SJSA1 (cell line): ENCODE measurements around the gene COPS9. TPM values are rescaled to one million over a fixed set of nuclear protein-coding genes. Genes with fewer than 3 reads are reported as not detected.
A peak's percentile ranks its signal among the peaks of the same experiment; 100 is the strongest.

Experiments used
- DNase-seq, 2 experiments: peaks; one replicate each; pipeline ENCODE4 v3.0.0-alpha.2; 2015 to 2020; ENCODE audit warnings: low spot score in 2 of 2, low read depth in 1 of 2
- H3K27ac ChIP-seq: fragments of 250-450 bp; sonication (Bioruptor Pico); 2 replicates; pipeline ENCODE4 v1.5.1; 2020; ENCODE audit warnings: mild to moderate bottlenecking, moderate library complexity
- H3K27me3 ChIP-seq: fragments of 250-450 bp; sonication (Bioruptor Pico); replicated peaks from 2 replicates; pipeline ENCODE4 v1.5.1; 2020; ENCODE audit warnings: mild to moderate bottlenecking, moderate library complexity
- H3K36me3 ChIP-seq: fragments of 250-450 bp; sonication (Bioruptor Pico); 2 replicates; pipeline ENCODE4 v1.5.1; 2020; ENCODE audit warnings: mild to moderate bottlenecking
- H3K4me1 ChIP-seq: fragments of 250-450 bp; sonication (Bioruptor Pico); replicated peaks from 2 replicates; pipeline ENCODE4 v1.6.1; 2021; ENCODE audit warnings: mild to moderate bottlenecking
- H3K4me3 ChIP-seq: fragments of 250-450 bp; sonication (Bioruptor Pico); 2 replicates; pipeline ENCODE4 v1.5.1; 2020; ENCODE audit warnings: mild to moderate bottlenecking
- H3K9me3 ChIP-seq: fragments of 250-450 bp; sonication (Bioruptor Pico); replicated peaks from 2 replicates; pipeline ENCODE4 v1.5.1; 2020; ENCODE audit warnings: mild to moderate bottlenecking
- total RNA-seq: library from RNA; depleted of rRNA; stranded (reverse); fragments of >200 nt; shearing (Covaris generic); gene quantifications from 2 replicates; pipeline ENCODE4 v1.2.3, GENCODE V29; 2014

COPS9 gene
- total RNA-seq, 1 experiment from 2014 or later: 176 TPM

DNA sequence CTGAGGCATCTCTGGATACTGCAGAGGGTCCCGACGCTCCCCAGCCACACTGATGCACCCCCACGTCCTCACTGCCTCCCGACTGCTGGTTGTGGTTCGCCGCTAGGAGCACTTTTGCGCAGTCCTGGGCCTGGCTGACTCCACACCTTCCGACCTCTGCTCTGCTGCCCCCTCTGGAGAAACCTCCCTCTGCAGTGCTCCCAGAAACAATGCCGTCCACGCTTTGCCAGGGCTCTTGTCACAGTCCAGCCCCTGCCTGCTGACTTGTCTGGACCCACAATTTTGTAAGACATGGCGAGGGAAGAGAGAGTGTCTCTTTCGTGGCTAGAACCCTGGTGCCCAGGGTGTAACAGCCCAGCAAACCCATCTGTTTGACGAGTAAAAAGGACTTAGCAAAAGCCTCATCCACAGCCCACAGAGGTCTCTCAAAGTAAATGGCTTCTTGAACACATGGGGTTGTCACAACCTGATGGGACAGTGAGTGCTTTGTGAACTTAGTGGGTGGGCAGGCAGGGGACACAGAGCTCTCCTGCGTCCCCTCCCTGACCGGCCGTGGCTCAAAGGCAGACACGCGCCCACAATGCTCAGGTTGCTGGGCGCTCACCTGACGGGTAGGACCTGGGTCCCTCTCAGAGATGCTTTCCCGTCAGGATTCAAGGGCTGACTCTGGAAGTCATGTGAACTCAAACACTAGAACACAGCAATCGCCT is 4.0 kb downstream of the COPS9 start:
- H3K27me3 ChIP-seq: no peaks in the 10 kb centered on the region
- DNase-seq: no peak
- H3K36me3 ChIP-seq: peaks cover 69% of the 10 kb centered on the region
- no peaks in the 10 kb centered on the region for H3K9me3 ChIP-seq
- H3K4me3 ChIP-seq: no peak overlapping the region
- no peak overlapping the region for H3K27ac ChIP-seq
- H3K4me1 ChIP-seq: peaks cover 13% of the 10 kb centered on the region

DNA sequence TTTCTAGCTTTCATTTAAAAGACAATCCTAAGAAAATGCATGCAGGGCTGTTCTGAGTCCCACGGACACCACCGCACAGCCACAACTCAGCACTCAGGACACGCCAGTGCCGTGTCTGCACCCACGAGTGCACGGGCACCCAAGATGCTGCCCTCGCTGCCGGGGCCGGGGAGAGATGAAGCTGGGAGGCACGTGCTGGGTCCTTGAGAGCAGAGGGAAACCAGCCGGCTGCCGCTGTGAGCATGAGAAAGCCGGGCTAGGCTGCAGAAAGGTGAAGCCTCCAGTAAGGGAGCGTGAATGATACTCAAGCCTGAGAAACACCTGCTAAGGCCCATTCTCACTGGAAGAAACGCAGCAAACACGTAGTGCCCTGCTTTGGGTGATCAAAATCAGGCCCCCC is 4.8 kb downstream of the COPS9 start:
- no peak overlapping the region for H3K4me3 ChIP-seq
- H3K36me3 ChIP-seq: peaks cover 69% of the 10 kb centered on the region
- no peak overlapping the region for H3K27ac ChIP-seq
- H3K4me1 ChIP-seq: peaks cover 8% of the 10 kb centered on the region
- no peak for DNase-seq
- no peaks in the 10 kb centered on the region for H3K9me3 ChIP-seq
- H3K27me3 ChIP-seq: no peaks in the 10 kb centered on the region

DNA sequence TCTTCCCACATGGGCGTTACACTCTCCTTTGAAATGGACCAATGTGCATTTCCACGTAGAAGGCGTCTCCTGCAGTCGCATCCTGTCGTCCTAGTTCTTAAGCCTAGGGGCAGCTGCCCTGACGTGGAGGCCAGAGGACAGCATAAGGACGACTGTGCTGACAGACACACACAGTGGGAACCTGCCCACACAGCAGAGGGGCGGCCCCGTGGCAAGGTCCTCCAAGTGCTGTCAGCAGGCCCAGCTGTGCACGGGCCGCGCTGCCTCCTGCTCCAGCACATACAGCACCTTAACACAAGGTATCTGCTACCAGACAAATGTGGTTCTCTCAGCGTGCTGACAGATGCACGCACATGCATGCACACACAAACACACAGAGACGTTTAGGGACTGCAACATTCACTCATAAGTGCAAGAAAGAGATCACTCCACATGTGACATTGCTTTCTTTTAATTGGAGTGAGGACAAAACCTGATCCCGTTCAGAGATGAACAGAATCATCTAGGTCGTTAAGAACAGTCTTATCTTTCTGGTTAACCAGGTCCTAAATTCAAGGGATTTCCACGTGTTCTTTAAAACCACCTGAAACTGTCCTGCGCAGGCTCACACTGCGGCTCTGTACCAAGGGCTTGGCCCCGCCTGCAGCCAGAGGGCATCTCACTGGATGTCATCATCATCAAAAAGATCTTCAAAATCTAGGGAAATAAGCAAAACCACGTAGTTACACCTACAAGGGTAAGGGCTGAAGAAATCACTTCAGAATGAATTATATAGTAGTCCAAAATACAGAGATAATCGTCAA is 5.5 kb downstream of the COPS9 start:
- Histone ChIP-seq H3K36me3 (peaks cover 72% of the 10 kb centered on the region), H3K4me3 (no peak overlapping the region)

DNA sequence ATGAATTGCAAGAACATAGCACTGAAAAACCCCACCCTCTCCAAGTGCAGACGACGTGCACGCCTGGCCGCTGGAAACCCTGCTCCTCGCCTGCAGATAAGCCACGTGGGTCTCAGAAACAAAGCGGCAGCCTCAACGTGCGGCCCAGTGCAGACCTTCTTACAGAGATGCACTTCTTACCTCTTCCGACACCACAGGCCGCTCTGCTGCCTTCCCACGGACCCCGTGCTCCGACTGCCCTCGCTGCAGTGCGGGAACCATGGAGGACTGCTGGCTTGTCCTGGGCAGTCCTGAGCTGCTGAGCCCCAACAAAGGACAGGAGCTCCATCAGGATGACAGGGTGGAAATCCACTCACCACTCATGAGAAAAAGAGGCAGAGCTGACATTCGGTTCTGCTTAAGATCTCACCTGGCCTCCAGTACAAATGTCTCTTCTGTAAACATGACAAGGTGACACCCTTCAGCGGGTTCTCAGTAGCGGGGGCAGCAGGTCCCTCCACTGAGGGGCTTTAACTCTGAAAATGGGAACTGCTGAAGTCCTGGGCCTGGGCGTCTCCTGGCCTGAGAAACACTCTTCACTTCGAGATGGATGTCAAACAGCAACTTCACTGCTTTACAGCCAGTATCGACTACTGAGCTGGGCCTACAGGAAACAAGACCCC is 6.2 kb downstream of the COPS9 start:
- no peaks in the 10 kb centered on the region for H3K9me3 ChIP-seq
- H3K27ac ChIP-seq: no peak overlapping the region
- DNase-seq: no peak
- peaks cover 1% of the 10 kb centered on the region for H3K4me1 ChIP-seq
- no peaks in the 10 kb centered on the region for H3K27me3 ChIP-seq
- H3K36me3 ChIP-seq: peaks cover 73% of the 10 kb centered on the region
- H3K4me3 ChIP-seq: no peak overlapping the region

More for the DNA sequence above, 5.5 kb downstream of the COPS9 start:
- Histone ChIP-seq H3K27me3 (no peaks in the 10 kb centered on the region), H3K9me3 (no peaks in the 10 kb centered on the region), H3K27ac (no peak overlapping the region), H3K4me1 (peaks cover 7% of the 10 kb centered on the region)
- DNase-seq: no peak

DNA sequence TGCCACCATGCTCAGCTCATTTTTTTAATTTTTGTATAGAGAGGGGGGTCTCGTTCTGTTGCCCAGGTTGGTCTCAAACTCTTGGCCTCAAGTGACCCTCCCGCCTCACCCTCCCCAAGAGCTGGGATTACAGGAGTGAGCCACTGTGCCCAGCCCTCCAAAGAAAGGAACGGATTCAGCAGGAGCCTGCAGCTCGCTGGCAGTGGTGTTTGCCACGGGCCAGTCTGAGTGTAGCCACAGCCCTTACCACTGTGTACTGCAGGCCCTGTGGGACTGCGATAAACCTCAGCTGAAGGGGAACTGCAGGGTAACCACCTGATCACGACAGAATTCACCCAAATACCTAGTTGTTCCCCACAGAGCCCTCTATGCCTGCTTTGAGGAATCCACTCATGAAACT is 6.8 kb downstream of the COPS9 start:
- Histone ChIP-seq H3K27me3 (no peaks in the 10 kb centered on the region), H3K36me3 (peaks cover 73% of the 10 kb centered on the region), H3K27ac (no peak overlapping the region), H3K9me3 (no peaks in the 10 kb centered on the region), H3K4me1 (no peaks in the 10 kb centered on the region; the same call in 1 of the 2 replicates), H3K4me3 (no peak overlapping the region)
- no peak for DNase-seq

DNA sequence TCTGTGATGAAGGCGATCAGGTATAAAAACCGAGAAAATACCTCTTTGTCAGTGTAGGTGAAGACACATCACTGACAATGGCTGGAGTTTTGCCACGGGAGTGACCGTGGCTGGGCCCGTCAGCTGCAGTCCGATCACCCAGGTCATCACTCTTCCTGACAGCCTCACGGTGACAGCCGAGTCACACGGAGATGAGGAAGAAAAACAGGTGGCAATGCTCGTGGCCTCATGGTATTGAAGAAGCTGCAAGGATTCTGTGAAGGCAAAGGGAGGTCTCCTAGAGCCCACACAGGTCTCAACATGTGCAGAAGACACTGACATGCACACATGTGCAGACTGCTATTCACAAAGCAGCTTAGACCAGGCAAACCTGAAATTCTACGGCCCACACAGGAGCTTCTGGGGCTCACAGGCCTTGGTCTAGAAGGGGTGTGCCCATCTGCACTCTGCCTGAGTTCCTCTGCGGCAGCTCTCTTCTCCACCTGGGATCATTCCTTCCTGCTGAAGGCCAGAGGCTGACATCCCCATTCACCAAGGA is 7.4 kb downstream of the COPS9 start:
- Histone ChIP-seq H3K4me3 (no peak overlapping the region), H3K4me1 (no peaks in the 10 kb centered on the region), H3K27ac (no peak overlapping the region), H3K36me3 (peaks cover 69% of the 10 kb centered on the region), H3K9me3 (no peaks in the 10 kb centered on the region), H3K27me3 (no peaks in the 10 kb centered on the region)
- DNase-seq: no peak

DNA sequence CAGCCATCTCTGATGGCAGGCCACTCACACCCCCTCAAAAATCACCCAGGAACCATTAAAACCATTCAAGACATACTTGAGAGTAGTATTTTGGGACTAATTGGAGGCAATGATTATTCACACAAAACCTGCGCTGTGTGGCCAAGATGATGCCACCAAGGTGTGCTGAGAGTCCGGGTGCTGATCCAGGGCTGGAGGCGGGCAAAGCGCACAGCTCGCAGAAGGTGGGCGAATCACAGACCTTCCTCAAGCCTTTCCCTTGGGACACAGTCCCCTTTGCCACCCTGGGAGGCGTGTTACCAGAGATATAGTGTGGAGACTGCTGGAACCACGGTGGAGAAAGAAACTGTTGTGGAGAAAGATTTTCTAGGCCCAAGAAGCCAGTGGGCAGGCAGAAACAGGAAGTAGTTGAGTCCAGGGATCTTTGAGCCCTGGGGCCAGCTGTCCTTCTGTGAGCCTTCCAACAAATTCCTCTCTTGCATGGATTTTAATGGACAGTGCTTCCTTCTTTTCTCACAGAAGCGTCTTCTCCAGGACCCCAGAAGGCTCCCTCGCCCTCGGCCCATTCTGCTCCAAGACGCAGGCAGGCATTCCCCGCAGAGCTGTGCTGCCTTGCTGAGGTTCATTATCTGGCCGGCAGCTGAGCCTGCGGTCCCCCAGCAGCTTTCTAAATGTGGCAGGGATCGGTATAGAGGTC is 8.0 kb downstream of the COPS9 start:
- H3K9me3 ChIP-seq: no peaks in the 10 kb centered on the region
- peaks cover 62% of the 10 kb centered on the region for H3K36me3 ChIP-seq
- no peak overlapping the region for H3K4me3 ChIP-seq
- no peaks in the 10 kb centered on the region for H3K27me3 ChIP-seq
- no peak overlapping the region for H3K27ac ChIP-seq
- peak in 1 of 2 experiments; percentile 31 for DNase-seq
- no peaks in the 10 kb centered on the region for H3K4me1 ChIP-seq

DNA sequence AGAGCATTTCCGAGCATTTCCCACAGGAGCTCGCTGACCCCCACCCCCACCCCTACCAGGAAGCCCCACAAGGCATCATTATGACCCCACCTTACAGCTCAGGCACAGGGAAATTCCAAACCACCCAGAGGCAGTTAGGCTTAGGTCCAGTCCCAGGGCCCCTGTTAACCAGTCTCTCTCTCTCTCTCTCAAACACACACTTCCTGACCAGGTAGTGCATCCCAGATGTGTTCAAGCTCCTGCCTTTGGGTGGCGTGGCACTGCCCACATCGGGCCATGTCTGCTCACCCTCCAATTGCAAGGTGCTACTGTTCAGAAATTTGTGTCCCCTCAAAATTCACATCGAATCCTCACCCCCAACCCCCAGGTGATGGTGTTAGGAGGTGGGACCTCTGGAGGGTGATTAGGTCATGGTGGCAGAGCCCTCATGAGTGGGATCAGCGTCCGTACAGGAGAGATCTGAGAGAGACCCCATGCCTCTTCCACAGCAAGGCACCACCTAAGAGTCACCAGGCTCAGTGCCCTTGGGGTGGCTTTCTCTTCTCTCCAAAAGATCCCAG is 8.8 kb downstream of the COPS9 start:
- DNase-seq: no peak
- H3K4me1 ChIP-seq: no peaks in the 10 kb centered on the region
- no peaks in the 10 kb centered on the region for H3K9me3 ChIP-seq
- no peak overlapping the region for H3K4me3 ChIP-seq
- H3K27ac ChIP-seq: no peak overlapping the region
- peaks cover 54% of the 10 kb centered on the region for H3K36me3 ChIP-seq
- no peaks in the 10 kb centered on the region for H3K27me3 ChIP-seq

DNA sequence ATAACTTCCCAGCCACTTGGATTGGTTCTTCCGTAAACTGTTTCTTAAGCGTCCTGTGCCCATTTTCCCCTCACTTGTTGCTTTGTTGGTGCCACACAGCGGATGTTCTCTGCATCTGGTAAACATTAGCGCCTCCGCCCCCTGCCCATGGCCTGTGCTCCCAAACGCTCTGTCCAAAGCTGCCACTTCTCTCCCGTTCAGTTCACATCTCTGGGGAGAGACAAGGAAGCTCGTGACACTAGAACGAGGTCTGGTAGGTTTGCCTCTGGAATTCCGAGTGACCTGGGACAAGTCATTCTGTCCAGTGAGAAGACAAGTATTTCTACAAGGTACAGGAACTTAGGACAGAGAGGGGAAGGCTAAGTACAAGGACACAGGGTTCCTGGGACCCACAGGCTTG is 9.4 kb downstream of the COPS9 start:
- Histone ChIP-seq H3K36me3 (peaks cover 49% of the 10 kb centered on the region), H3K27ac (no peak overlapping the region), H3K9me3 (no peaks in the 10 kb centered on the region), H3K4me3 (no peak overlapping the region), H3K4me1 (no peaks in the 10 kb centered on the region), H3K27me3 (no peaks in the 10 kb centered on the region)
- peak in 1 of 2 experiments; percentile 32 for DNase-seq

DNA sequence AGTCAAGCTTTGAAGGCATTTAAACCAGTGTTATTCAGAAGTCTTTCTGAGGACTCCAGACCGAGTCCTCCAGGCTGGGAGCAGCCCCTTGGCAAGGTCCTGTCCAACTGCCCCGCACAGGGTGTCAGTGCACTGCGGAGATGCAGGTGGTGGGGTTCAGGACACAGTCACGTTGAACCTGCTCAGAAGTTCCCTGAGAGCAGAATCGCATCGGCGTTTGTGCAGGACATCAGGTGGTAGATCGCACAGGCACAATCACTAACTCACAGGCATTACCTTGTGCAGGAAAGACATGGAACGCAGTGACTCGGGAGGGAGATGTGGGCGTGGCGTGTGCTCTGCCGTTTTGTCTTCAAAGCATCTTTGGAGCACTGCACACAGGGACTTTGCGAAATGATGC is 10.4 kb downstream of the COPS9 start:
- H3K36me3 ChIP-seq: peaks cover 39% of the 10 kb centered on the region
- H3K4me3 ChIP-seq: no peak overlapping the region
- no peaks in the 10 kb centered on the region for H3K4me1 ChIP-seq
- H3K27me3 ChIP-seq: no peaks in the 10 kb centered on the region
- peak in 1 of 2 experiments; percentile 35 for DNase-seq
- no peak overlapping the region for H3K27ac ChIP-seq
- no peaks in the 10 kb centered on the region for H3K9me3 ChIP-seq

DNA sequence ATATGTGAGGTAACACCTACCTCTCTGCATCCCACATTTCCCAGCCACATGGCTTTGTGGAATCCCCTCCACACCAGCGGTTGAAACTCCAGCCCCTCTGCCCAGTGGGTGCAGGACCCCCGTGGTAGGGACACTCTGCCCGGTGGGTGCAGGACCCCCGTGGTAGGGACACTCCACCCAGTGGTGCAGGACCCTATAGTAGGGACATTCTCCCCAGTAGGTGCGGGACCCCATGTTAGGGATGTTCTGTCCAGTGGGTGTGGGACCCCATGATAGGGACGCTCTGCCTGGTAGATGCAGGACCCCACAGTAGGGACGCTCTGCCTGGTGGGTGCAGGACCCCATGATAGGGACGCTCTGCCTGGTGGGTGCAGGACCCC is 11.5 kb downstream of the COPS9 start:
- Histone ChIP-seq H3K27me3 (no peaks in the 10 kb centered on the region), H3K4me1 (no peaks in the 10 kb centered on the region), H3K4me3 (no peak overlapping the region), H3K36me3 (peaks cover 28% of the 10 kb centered on the region), H3K27ac (no peak overlapping the region), H3K9me3 (no peaks in the 10 kb centered on the region)
- DNase-seq: no peak

DNA sequence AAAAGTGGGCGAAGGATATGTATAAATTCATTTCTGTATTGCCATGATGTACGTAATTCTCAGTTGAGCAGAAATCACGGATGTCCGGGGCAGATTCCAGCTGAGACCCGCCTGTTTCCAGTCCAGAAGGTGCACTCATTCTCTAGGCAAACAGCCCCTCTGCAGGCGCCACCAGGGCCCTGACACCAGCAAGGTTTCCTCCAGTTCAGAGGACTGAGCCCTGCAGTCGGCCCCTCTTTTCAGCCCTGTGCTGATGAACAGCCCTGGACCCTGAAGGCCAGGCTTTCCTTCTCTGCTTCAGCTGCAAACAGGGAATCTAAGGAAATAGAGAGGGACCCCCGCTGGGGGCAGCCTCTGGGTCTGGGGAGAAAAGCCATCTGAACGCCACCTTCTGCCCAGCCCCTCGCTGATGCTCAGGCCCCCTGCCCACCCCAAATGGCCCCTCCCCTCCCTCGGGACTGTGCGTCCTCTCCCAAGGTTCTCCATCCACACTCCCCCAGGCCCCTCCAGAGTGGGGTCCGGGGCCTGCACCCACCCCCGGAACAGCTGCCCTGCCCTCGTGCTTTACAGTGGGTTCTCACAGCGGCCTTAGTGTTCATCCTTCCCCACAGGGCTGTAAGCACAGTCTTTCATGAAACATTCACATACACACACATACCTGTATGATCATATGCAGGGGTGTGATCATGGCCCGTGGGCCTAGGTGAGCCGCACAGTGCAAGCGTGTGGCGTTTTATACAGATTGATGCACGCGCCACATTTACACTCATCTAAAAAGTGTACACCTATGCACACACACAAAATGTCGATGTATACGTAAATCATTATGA is 12.1 kb downstream of the COPS9 start:
- Histone ChIP-seq H3K27me3 (no peaks in the 10 kb centered on the region), H3K4me1 (no peaks in the 10 kb centered on the region), H3K36me3 (peaks cover 22% of the 10 kb centered on the region), H3K9me3 (no peaks in the 10 kb centered on the region), H3K27ac (no peak overlapping the region), H3K4me3 (no peak overlapping the region)
- no peak for DNase-seq
